Neuronal stem cell (in vitro differentiated cells): Measurements from ENCODE around the gene FMN1.

Experiments
- DNase-seq: peaks from one replicate; pipeline ENCODE4 v3.0.0-alpha.2; 2013; ENCODE audit warnings: low spot score
- H2AFZ ChIP-seq: one replicate; pipeline ENCODE4 v1.6.1; 2013; ENCODE audit warnings: mild to moderate bottlenecking, low read length, inconsistent platforms
- H2AK5ac ChIP-seq: 2 replicates; pipeline ENCODE4 v1.6.1; 2013; ENCODE audit warnings: low read depth, mild to moderate bottlenecking, inconsistent platforms, low read length, moderate library complexity, mixed read lengths
- H2BK120ac ChIP-seq: 2 replicates; pipeline ENCODE4 v1.6.1; 2013; ENCODE audit warnings: low read depth, mild to moderate bottlenecking, inconsistent platforms, low read length, moderate library complexity, mixed read lengths
- H2BK12ac ChIP-seq: one replicate; pipeline ENCODE4 v1.6.1; 2013; ENCODE audit warnings: low read length, inconsistent platforms
- H2BK15ac ChIP-seq: 2 replicates; pipeline ENCODE4 v1.6.1; 2013; ENCODE audit warnings: mild to moderate bottlenecking, low read length, inconsistent platforms, mixed read lengths
- H2BK5ac ChIP-seq: one replicate; pipeline ENCODE4 v1.6.1; 2013; ENCODE audit warnings: inconsistent platforms, mild to moderate bottlenecking, low read length, moderate library complexity
- H3K14ac ChIP-seq: one replicate; pipeline ENCODE4 v1.6.1; 2013; ENCODE audit warnings: low read length, inconsistent platforms
- H3K18ac ChIP-seq: 2 replicates; pipeline ENCODE4 v1.6.1; 2013; ENCODE audit warnings: low read length, inconsistent platforms
- H3K23ac ChIP-seq: 2 replicates; pipeline ENCODE4 v1.6.1; 2013; ENCODE audit warnings: low read depth, mild to moderate bottlenecking, mixed read lengths, low read length, inconsistent platforms; ENCODE audit not compliant: poor library complexity
- H3K27ac ChIP-seq: replicated peaks from 3 replicates; pipeline ENCODE4 v1.5.1; 2013; ENCODE audit warnings: low read length, inconsistent platforms
- H3K27me3 ChIP-seq, 3 experiments: 2 replicates each; pipeline ENCODE4 v1.6.1; 2013; ENCODE audit warnings: low read length in 3 of 3, mild to moderate bottlenecking in 2 of 3, inconsistent platforms in 1 of 3, low read depth in 1 of 3, mixed read lengths in 1 of 3, moderate library complexity in 1 of 3; ENCODE audit not compliant: control insufficient read depth in 3 of 3, insufficient read depth in 3 of 3
- H3K36me3 ChIP-seq, 2 donors: replicated peaks in 1 of 2; 2 replicates each; pipeline ENCODE4 v1.6.1; 2013; ENCODE audit warnings: low read length in 2 of 2; ENCODE audit not compliant: control insufficient read depth in 2 of 2, insufficient read depth in 2 of 2
- H3K4ac ChIP-seq: 2 replicates; pipeline ENCODE4 v1.6.1; 2013; ENCODE audit warnings: inconsistent platforms, mild to moderate bottlenecking, low read length, moderate library complexity
- H3K4me1 ChIP-seq, 2 donors: 1 replicate in 1 of 2; 2 replicates in 1 of 2; pipeline ENCODE4 v1.6.1; 2013; ENCODE audit warnings: low read length in 2 of 2, low read depth in 1 of 2; ENCODE audit not compliant: control insufficient read depth in 2 of 2, insufficient read depth in 1 of 2
- H3K4me2 ChIP-seq: one replicate; pipeline ENCODE4 v1.6.1; 2013; ENCODE audit warnings: mild to moderate bottlenecking, low read length, inconsistent platforms; ENCODE audit not compliant: insufficient read depth, poor library complexity, severe bottlenecking
- H3K4me3 ChIP-seq, 2 donors: 2 replicates each; pipeline ENCODE4 v1.5.1; 2013; ENCODE audit warnings: low read length in 2 of 2, mild to moderate bottlenecking in 2 of 2, inconsistent platforms in 1 of 2, moderate library complexity in 1 of 2
- H3K79me1 ChIP-seq: one replicate; pipeline ENCODE4 v1.6.1; 2013; ENCODE audit warnings: low read depth, mild to moderate bottlenecking, inconsistent platforms, low read length, moderate library complexity
- H3K9ac ChIP-seq: one replicate; pipeline ENCODE4 v1.6.1; 2013; ENCODE audit warnings: mild to moderate bottlenecking, low read depth, low read length, inconsistent platforms; ENCODE audit not compliant: poor library complexity
- H3K9me3 ChIP-seq, 2 donors: replicated peaks in 1 of 2; 2 replicates each; pipeline versions ENCODE3 to v1.6.1; 2013; ENCODE audit warnings: low read length in 2 of 2, mild to moderate bottlenecking in 2 of 2, inconsistent platforms in 1 of 2, low read depth in 1 of 2, mixed read lengths in 1 of 2, moderate library complexity in 1 of 2; ENCODE audit not compliant: control insufficient read depth in 2 of 2, insufficient read depth in 1 of 2
- H4K8ac ChIP-seq: one replicate; pipeline ENCODE4 v1.6.1; 2013; ENCODE audit warnings: low read depth, mild to moderate bottlenecking, inconsistent platforms, low read length, moderate library complexity
- H4K91ac ChIP-seq: one replicate; pipeline ENCODE4 v1.6.1; 2013; ENCODE audit warnings: low read length, low read depth, mild to moderate bottlenecking, inconsistent platforms; ENCODE audit not compliant: poor library complexity
- WGBS, 2 donors: extraction: QIAGEN DNeasy Blood & Tissue Kit; methylation state at CpG; one replicate each; pipeline ENCODE4 v1.1.7; 2013; ENCODE audit warnings: missing lambda C conversion rate in 2 of 2, mixed read lengths in 1 of 2; ENCODE audit not compliant: insufficient read length in 2 of 2, insufficient replicate concordance in 1 of 2; ENCODE audit errors: extremely low coverage in 2 of 2; 5-methylcytosine and 5-hydroxymethylcytosine counted together

Gene FMN1

DNA sequence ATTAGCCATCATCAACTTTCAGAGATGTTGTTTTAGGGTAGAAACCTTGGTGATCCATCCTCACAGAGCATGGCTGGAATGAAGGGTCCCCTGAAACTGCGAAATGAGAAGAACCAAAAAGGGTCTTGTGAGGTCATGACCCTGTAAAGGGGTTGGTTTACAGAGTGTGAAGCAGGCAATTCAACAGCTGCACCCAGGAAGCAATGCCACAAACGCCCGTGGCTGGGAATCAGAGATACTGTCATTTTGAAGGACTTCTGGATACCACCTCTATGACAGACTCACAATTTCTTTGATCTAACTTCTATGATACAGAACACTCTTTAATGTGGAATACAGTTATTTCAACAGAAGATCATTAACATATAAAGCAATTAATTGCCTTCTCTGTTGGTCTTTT lies 397.7 kb downstream of the FMN1 start:
- Histone ChIP-seq H2BK120ac (no peak overlapping the region), H3K4me1 (peaks cover 0 to 2% of the 10 kb centered on the region in 2 donors), H3K27ac (no peak overlapping the region), H3K4me2 (no peak overlapping the region), H3K4me3 (no peak overlapping the region), H2BK5ac (no peak overlapping the region), H2BK15ac (no peak overlapping the region), H4K8ac (no peak overlapping the region), H3K79me1 (no peaks in the 10 kb centered on the region), H3K14ac (no peak overlapping the region), H3K9ac (no peak overlapping the region), H2BK12ac (no peak overlapping the region), H3K4ac (no peak overlapping the region), H2AK5ac (no peak overlapping the region), H4K91ac (no peak overlapping the region), H3K23ac (no peak overlapping the region), H3K9me3 (no peaks in the 10 kb centered on the region), H3K36me3 (no peaks in the 10 kb centered on the region), H3K27me3 (no peaks in the 10 kb centered on the region), H2AFZ (no peak overlapping the region), H3K18ac (no peak overlapping the region)
- no CpG with 5 or more reads among the region's 3 CpGs for WGBS, 2 donors
- no peak for DNase-seq

DNA sequence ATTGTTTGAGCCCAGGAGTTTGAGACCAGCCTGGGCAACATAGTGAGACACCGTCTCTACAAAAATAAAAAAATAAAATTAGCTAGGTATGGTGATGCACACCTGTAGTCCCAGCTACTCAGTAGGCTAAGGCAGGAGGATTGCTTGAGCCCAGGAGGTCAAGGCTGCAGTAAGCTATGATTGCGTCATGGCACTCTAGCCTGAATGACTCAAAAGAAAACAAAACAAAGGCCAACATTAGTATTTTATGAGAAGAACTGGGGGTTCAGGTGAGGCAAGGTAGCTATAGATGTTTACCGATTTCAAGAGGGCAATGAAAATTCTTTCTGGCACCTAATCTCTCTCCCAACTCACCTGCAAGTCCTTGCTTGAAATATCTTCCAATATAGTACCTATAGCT lies 399.5 kb downstream of the FMN1 start:
- no peaks in the 10 kb centered on the region for H3K27me3 ChIP-seq
- H2BK12ac ChIP-seq: no peak overlapping the region
- H2AFZ ChIP-seq: no peak overlapping the region
- H3K79me1 ChIP-seq: no peaks in the 10 kb centered on the region
- no peak overlapping the region for H3K14ac ChIP-seq
- no peak overlapping the region for H4K91ac ChIP-seq
- no peak overlapping the region for H2AK5ac ChIP-seq
- no peak for DNase-seq
- H3K18ac ChIP-seq: no peak overlapping the region
- no peaks in the 10 kb centered on the region for H3K36me3 ChIP-seq
- H2BK120ac ChIP-seq: no peak overlapping the region
- no peak overlapping the region for H2BK5ac ChIP-seq
- H3K27ac ChIP-seq: no peak overlapping the region
- H3K23ac ChIP-seq: no peak overlapping the region
- no peak overlapping the region for H4K8ac ChIP-seq
- H3K4me1 ChIP-seq: peaks cover 0 to 2% of the 10 kb centered on the region in 2 donors
- H3K4ac ChIP-seq: no peak overlapping the region
- no peak overlapping the region for H3K9ac ChIP-seq
- no peak overlapping the region for H3K4me3 ChIP-seq
- no peak overlapping the region for H3K4me2 ChIP-seq
- no peak overlapping the region for H2BK15ac ChIP-seq
- WGBS, 2 donors: no CpG with 5 or more reads among the region's 3 CpGs
- H3K9me3 ChIP-seq: no peaks in the 10 kb centered on the region

- H3K27me3 ChIP-seq: no peaks in the 10 kb centered on the region
- no peak overlapping the region for H2BK5ac ChIP-seq
- H4K8ac ChIP-seq: no peak overlapping the region
- H3K23ac ChIP-seq: no peak overlapping the region
- H3K9me3 ChIP-seq: no peaks in the 10 kb centered on the region
- H3K4me3 ChIP-seq: no peak overlapping the region
- no peaks in the 10 kb centered on the region for H3K36me3 ChIP-seq
- no peak for DNase-seq
- no CpG with 5 or more reads among the region's 2 CpGs for WGBS, 2 donors
- H3K4me2 ChIP-seq: no peak overlapping the region
- peaks cover 0 to 2% of the 10 kb centered on the region in 2 donors for H3K4me1 ChIP-seq
- H2BK15ac ChIP-seq: no peak overlapping the region
- no peak overlapping the region for H2BK12ac ChIP-seq
- no peak overlapping the region for H3K18ac ChIP-seq
- no peak overlapping the region for H3K4ac ChIP-seq
- H3K79me1 ChIP-seq: no peaks in the 10 kb centered on the region
- H3K9ac ChIP-seq: no peak overlapping the region
- no peak overlapping the region for H3K14ac ChIP-seq
- H2AK5ac ChIP-seq: no peak overlapping the region
- no peak overlapping the region for H2AFZ ChIP-seq
- no peak overlapping the region for H4K91ac ChIP-seq
- no peak overlapping the region for H3K27ac ChIP-seq
- no peak overlapping the region for H2BK120ac ChIP-seq
Observed at GRCh38 chr15:32792436-32792835, 402.1 kb downstream of the FMN1 start.

GRCh38 chr15:32790352-32790999 lies 404.0 kb downstream of the FMN1 start:
- Histone ChIP-seq H2BK12ac (no peak overlapping the region), H3K79me1 (no peaks in the 10 kb centered on the region), H3K14ac (no peak overlapping the region), H3K36me3 (no peaks in the 10 kb centered on the region), H3K27ac (no peak overlapping the region), H3K9ac (no peak overlapping the region), H2BK5ac (no peak overlapping the region), H4K91ac (no peak overlapping the region), H3K23ac (no peak overlapping the region), H3K27me3 (no peaks in the 10 kb centered on the region), H3K9me3 (no peaks in the 10 kb centered on the region), H3K4me2 (no peak overlapping the region), H3K18ac (no peak overlapping the region), H2BK15ac (no peak overlapping the region), H3K4me1 (no peaks in the 10 kb centered on the region), H2BK120ac (no peak overlapping the region), H3K4ac (no peak overlapping the region), H4K8ac (no peak overlapping the region), H2AK5ac (no peak overlapping the region), H3K4me3 (no peak overlapping the region), H2AFZ (no peak overlapping the region)
- no CpG with 5 or more reads among the region's 2 CpGs for WGBS, 2 donors
- DNase-seq: no peak
